Stomach (tissue), 9 donors: ENCODE results near the gene BTBD2. TPM values are rescaled to one million over a fixed set of nuclear protein-coding genes. Genes with fewer than 3 reads are reported as not detected.
"Not testable (repeated sequence)": the region's sequence is repeated elsewhere in the genome, so short reads cannot be mapped to it uniquely, and the experiment has no call there.

Experiments
- DNase-seq, 2 donors: peaks; one replicate each; pipeline versions ENCODE4 v3.0.0 to v3.0.0-alpha.2; 2013 to 2019
- H3K27ac ChIP-seq, 5 donors: fragments of 200-600 bp in 4 of 5; sonication (generic) in 4 of 5; one replicate each; pipeline ENCODE4 v1.5.1; 2013 to 2019; ENCODE audit warnings: mild to moderate bottlenecking in 1 of 5, moderate library complexity in 1 of 5
- H3K27me3 ChIP-seq, 3 donors: fragments of 200-600 bp; sonication (generic); one replicate each; pipeline ENCODE4 v1.5.1; 2017 to 2019; ENCODE audit warnings: mixed run types in 1 of 3
- H3K36me3 ChIP-seq, 4 donors: fragments of 200-600 bp; sonication (generic); 1 replicate in 3 of 4; 2 replicates in 1 of 4; pipeline ENCODE4 v1.5.1; 2016 to 2019
- H3K4me1 ChIP-seq, 4 donors: fragments of 200-600 bp; sonication (generic); one replicate each; pipeline ENCODE4 v1.5.1; 2016 to 2019
- H3K4me3 ChIP-seq, 4 donors: fragments of 200-600 bp; sonication (generic) in 3 of 4; one replicate each; pipeline ENCODE4 v1.5.1; 2016 to 2019; ENCODE audit warnings: mild to moderate bottlenecking in 1 of 4
- H3K9me3 ChIP-seq, 4 donors: fragments of 200-600 bp; sonication (generic); one replicate each; pipeline ENCODE4 v1.5.1; 2016 to 2019
- EP300 ChIP-seq: sonication (generic); formaldehyde crosslinking; IDR thresholded peaks from one replicate; pipeline ENCODE4 v1.6.1; 2017; ENCODE audit warnings: antibody characterized with exemption
- POLR2A ChIP-seq, 4 donors: fragments of 450-650 bp; IDR thresholded peaks; one replicate each; pipeline ENCODE4 v1.6.1; 2016; ENCODE audit warnings: antibody characterized with exemption in 4 of 4, control low read depth in 2 of 4, mild to moderate bottlenecking in 1 of 4, moderate library complexity in 1 of 4
- POLR2AphosphoS5 ChIP-seq, 3 donors: sonication (generic); formaldehyde crosslinking; IDR thresholded peaks; one replicate each; pipeline ENCODE4 v1.6.1; 2016; ENCODE audit warnings: antibody characterized with exemption in 3 of 3
- WGBS, 5 donors: extraction: QIAGEN DNeasy Blood & Tissue Kit in 3 of 5; methylation state at CpG; one replicate each; pipeline versions ENCODE4 v1.1.5 to v1.1.7; 2013 to 2018; 5-methylcytosine and 5-hydroxymethylcytosine counted together
- intact Hi-C: fragments of 100-400 bp; cut with DNase I; formaldehyde crosslinking; loops from one replicate; pipeline ENCODE4 v1.15.1; 2023; ENCODE audit warnings: low total_unique reads
- polyA plus RNA-seq, 3 donors: library from polyadenylated mRNA; stranded (reverse); fragments of 200-250 nt; gene quantifications; one replicate each; pipeline ENCODE4 v1.2.3, GENCODE V29; 2013
- total RNA-seq, 5 donors: library from RNA; depleted of rRNA; stranded (reverse); fragments of >200 nt; gene quantifications; one replicate each; pipeline versions ENCODE4 v1.1.0 to v1.2.3, GENCODE V29; 2014 to 2016
- TF ChIP-seq, protein P1 (sequence below), 7 experiments: fragments of 450-650 bp in 4 of 7; fragments of 200-600 bp in 3 of 7; sonication (generic) in 3 of 7; IDR thresholded peaks; one replicate each; pipeline ENCODE4 v1.5.1; 2016 to 2019; ENCODE audit warnings: antibody characterized with exemption in 7 of 7, control low read depth in 2 of 7, mild to moderate bottlenecking in 1 of 7
- donor health status: healthy with polysubstance abuse.
- donor health status: Bipolar disorder and iron deficiency.
- donor health status: healthy.

The BTBD2 gene
- total and polyA plus RNA-seq, 8 donors = 17.9 to 50.2 (median 37.6) TPM

DNA sequence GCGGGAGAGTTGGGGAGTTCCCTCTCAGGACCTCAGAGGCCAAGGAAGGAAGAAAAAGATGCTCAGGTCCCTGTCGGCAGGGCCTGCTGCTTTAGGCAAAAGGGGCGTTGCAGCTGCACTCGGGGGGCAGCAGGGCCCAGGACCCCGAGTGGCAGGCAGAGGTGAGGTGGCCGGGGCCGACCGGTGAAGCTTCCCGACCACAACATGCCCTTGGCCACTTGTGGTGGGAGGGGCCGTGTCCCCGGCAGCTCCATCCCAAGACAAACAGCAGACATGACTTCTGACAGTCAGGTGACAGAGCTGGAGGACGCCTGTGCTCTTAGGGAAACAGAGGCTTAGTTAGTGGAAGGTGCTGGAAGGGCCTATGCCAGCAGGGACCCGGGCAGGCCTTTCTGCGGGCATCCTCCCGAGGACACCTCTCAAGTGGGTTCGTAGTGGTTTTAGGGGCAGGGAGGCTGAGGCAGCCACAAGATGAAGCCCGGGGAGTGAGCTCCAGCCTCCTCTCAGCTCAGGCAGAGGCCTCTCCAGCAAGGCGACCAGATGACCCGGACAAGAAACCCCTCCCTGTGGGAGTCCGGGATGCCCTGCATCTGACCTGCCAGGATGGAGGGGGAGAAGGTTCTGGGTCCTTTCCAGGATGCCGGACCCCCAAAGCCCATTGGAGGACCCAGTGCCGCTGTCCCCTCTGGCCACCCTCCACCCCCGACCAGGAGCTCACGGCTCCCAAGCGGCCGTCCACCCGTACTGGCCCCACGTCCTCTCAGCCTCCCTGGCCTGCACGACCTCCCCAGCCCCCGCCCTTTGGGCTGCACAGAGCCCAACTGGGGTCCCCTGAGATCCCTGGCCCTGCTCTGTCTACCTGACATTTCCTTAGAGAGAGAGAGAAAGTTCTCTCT, 24.2 kb downstream of the BTBD2 start:
- no peak for TF ChIP-seq EP300
- TF ChIP-seq, protein P1, sequence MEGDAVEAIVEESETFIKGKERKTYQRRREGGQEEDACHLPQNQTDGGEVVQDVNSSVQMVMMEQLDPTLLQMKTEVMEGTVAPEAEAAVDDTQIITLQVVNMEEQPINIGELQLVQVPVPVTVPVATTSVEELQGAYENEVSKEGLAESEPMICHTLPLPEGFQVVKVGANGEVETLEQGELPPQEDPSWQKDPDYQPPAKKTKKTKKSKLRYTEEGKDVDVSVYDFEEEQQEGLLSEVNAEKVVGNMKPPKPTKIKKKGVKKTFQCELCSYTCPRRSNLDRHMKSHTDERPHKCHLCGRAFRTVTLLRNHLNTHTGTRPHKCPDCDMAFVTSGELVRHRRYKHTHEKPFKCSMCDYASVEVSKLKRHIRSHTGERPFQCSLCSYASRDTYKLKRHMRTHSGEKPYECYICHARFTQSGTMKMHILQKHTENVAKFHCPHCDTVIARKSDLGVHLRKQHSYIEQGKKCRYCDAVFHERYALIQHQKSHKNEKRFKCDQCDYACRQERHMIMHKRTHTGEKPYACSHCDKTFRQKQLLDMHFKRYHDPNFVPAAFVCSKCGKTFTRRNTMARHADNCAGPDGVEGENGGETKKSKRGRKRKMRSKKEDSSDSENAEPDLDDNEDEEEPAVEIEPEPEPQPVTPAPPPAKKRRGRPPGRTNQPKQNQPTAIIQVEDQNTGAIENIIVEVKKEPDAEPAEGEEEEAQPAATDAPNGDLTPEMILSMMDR (IDR thresholded peaks at IDR 0.05) = no peak
- TF ChIP-seq POLR2A (IDR thresholded peaks at IDR 0.05) = no peak
- no peak for TF ChIP-seq POLR2AphosphoS5 (IDR thresholded peaks at IDR 0.05)
- Histone ChIP-seq H3K27me3 (no peaks in the 10 kb centered on the region), H3K4me3 (no peak overlapping the region), H3K27ac (no peak overlapping the region), H3K4me1 (peaks cover 0 to 2% (median 0%) of the 10 kb centered on the region in 4 donors), H3K36me3 (peaks cover 56 to 97% (median 91%) of the 10 kb centered on the region in 4 donors), H3K9me3 (no peaks in the 10 kb centered on the region)
- intact Hi-C loops = no loop called here
- no peak for DNase-seq
- 89 to 92% (median 90%) methylated on average over 20 to 30 of the region's 30 CpGs for WGBS, 5 donors

DNA sequence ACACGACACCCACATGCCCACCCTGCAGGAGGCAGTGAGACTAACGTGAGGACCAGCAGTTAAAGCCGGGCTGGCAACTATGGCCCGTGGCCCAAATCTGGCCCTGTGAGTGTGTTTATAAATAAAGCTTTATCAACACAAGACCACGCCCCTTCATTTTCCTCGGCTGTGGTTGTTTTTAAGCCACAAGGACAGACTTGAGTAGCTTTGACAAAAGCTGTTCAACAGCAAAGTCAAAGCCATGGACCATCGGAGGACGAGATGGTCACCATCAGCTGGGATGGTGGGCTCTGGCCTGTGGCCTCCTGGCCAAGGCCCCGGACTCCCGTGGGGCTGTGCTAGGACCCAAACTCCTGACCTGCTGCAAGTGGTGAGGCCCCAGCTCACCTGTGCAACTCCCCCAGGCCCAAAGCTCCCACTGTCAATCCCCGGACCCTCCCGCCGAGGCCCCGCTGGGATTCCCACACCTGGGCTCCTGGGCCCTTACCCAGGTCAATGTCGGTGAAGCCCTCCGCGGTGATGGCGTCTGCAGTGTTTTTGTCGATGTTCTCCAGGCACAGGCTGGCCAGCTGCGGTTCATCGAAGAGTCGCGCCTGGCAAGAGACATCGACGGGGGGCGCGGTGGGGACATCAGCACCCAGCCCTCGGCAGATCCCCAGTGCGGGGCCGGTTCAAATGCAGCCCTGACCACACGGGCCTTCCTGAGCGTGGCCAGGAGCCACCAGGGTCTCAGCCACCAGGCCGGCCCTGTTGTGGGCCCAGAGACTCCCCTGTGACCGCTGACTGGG, 25.1 kb downstream of the BTBD2 start:
- peaks cover 58 to 97% (median 92%) of the 10 kb centered on the region in 4 donors for H3K36me3 ChIP-seq
- peaks cover 0 to 10% (median 0%) of the 10 kb centered on the region in 4 donors for H3K4me1 ChIP-seq
- DNase-seq = no peak
- no peak for TF ChIP-seq EP300
- TF ChIP-seq POLR2A (IDR thresholded peaks at IDR 0.05) = no peak
- no peak for TF ChIP-seq POLR2AphosphoS5 (IDR thresholded peaks at IDR 0.05)
- TF ChIP-seq, protein P1 (IDR thresholded peaks at IDR 0.05) = no peak
- no peak overlapping the region for H3K4me3 ChIP-seq
- WGBS, 5 donors = 94 to 97% (median 95%) methylated on average over 19 to 34 of the region's 34 CpGs
- no peaks in the 10 kb centered on the region for H3K27me3 ChIP-seq
- no peak overlapping the region for H3K27ac ChIP-seq
- H3K9me3 ChIP-seq = no peaks in the 10 kb centered on the region
- intact Hi-C loops = no loop called here

DNA sequence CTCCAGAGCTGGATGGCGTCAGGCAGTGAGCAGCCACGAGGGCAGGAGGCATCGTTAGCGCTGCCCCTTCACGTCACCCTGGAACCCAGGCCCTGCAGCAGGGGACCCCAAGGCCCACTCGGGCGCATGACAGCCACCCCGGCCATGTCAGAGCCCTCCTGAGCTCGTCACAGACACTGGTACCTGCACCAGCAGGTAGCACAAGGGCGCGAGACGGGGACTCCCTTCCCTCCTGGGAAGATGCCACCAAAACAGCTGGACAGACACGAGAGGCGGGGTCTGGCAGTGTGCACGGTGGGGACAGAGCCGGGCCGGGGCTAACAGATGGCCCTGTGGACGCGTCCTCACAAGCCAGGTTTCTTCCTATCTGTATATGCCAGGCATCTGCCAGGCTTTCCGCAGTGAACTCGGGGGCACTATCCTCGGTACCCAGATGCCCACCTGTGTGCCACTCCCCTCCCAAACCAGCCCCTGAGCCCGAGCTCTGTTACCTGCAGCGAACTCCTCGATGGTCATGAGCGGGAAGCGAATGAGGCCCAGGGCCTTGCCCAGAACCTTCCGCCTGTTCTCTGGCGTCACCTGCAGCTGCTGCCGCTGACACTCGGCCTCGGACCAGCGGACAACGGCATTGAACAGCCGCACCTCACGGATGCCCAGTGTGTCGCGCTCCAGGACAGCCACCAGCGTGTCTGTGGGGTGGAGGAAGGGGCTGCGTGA, 25.8 kb downstream of the BTBD2 start:
- Histone ChIP-seq H3K27ac (no peak overlapping the region), H3K27me3 (no peaks in the 10 kb centered on the region), H3K36me3 (peaks cover 65 to 99% (median 95%) of the 10 kb centered on the region in 4 donors), H3K4me1 (peaks cover 0 to 12% (median 0%) of the 10 kb centered on the region in 4 donors), H3K9me3 (no peaks in the 10 kb centered on the region), H3K4me3 (no peak overlapping the region)
- 90 to 94% (median 92%) methylated on average over 24 to 40 of the region's 40 CpGs for WGBS, 5 donors
- TF ChIP-seq, protein P1 (IDR thresholded peaks at IDR 0.05) = no peak
- TF ChIP-seq EP300 (no peak), POLR2A (IDR thresholded peaks at IDR 0.05) (no peak), POLR2AphosphoS5 (IDR thresholded peaks at IDR 0.05) (no peak)
- no peak for DNase-seq
- intact Hi-C loops = no loop called here

DNA sequence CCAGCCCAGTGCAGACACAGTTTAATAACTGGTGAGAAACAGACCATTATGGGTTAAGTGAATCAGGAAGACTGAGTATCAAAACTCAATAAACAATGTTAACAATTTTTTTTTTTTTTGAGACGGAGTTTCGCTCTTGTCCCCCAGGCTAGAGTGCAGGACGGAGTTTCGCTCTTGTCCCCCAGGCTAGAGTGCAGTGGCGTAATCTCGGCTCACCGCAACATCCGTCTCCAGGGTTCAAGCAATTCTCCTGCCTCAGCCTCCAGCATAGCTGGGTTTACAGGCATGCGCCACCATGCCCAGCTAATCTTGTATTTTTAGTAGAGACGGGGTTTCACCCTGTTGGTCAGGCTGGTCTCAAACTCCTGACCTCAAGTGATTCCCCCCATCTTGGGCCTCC, 27.1 kb downstream of the BTBD2 start:
- peaks cover 69 to 99% (median 95%) of the 10 kb centered on the region in 4 donors for H3K36me3 ChIP-seq

More for the DNA sequence above, 27.1 kb downstream of the BTBD2 start:
- WGBS, 5 donors = 73 to 82% (median 78%) methylated on average over 9 to 10 of the region's 10 CpGs
- H3K4me1 ChIP-seq = peaks cover 0 to 12% (median 0%) of the 10 kb centered on the region in 4 donors
- H3K27ac ChIP-seq, H3K4me3 ChIP-seq, H3K9me3 ChIP-seq, DNase-seq, intact Hi-C loops, H3K27me3 ChIP-seq: not testable (repeated sequence)
